HG03135 (cell line): ENCODE results near the gene POLR1E.

Experiments
- ATAC-seq: cut with Tn5 transposase; IDR thresholded peaks from one replicate; pipeline ENCODE4 v1.9.1; 2021; ENCODE audit warnings: mild to moderate bottlenecking, moderate library complexity; ENCODE audit not compliant: unreplicated experiment

POLR1E gene, protein sequence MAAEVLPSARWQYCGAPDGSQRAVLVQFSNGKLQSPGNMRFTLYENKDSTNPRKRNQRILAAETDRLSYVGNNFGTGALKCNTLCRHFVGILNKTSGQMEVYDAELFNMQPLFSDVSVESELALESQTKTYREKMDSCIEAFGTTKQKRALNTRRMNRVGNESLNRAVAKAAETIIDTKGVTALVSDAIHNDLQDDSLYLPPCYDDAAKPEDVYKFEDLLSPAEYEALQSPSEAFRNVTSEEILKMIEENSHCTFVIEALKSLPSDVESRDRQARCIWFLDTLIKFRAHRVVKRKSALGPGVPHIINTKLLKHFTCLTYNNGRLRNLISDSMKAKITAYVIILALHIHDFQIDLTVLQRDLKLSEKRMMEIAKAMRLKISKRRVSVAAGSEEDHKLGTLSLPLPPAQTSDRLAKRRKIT

GRCh38 chr9:37485389-37486255 lies at the start of gene POLR1E:
Gene POLR1E (plus strand): TSS chr9:37485948. CDS start chr9:37486048, 100 bp downstream.
- ATAC-seq: peak; percentile 96

DNA sequence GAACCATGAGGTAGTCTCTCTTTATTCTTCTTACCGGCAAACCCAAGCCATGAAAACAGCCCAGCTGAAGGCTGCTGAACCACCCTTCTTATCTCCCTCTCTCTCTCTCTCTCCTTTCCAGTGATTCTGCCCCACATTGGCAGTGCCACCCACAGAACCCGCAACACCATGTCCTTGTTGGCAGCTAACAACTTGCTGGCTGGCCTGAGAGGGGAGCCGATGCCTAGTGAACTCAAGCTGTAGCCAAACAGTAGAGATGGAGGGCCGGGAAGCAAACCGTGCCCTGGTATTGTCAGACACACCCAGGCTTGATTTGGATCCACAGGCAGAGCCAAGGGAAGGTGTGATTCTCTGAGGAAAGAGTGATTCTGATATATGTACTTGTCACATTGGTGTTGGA lies 49.2 kb upstream of the POLR1E start:
- ATAC-seq: no peak

DNA sequence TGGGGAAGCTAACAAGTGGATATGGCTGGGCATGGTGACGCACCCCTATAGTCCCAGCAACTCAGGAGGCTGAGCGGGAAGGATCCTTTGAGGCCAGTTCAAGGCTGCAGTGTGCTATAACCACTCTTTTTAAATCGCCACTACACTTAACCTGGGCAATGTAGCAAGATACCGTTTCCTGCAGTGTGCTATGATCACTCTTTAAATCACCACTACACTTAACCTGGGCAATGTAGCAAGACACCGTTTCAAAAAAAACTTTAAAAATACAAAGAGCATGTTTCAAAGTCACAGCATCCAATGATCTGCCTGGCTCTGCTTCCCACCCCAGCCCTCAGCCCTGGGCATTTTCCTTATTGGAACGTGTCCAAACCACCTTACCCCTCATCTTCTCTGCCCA lies 48.7 kb upstream of the POLR1E start:
- no peak for ATAC-seq

- no peak for ATAC-seq
Observed at GRCh38 chr9:37437621-37438020, 48.1 kb upstream of the POLR1E start.

DNA sequence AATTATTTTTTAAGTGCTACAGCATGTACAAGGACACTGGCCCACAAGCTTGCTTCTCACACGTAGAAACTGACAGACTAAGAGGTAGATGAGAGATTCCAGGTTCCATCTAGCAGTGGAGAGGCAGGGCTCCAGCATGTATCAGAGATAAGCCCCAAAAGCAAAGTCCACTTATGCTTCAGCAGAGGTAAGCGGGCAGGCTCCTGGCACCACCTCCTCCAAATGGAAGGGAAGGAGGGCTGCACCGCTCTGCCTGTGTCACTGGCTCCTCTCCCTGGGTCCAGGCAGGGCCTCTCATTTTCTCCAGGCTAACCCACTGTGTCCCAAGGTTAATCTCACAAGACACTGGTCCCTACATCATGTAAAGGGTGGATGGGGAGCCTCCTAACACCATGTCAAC lies 47.4 kb upstream of the POLR1E start:
- no peak for ATAC-seq

GRCh38 chr9:37441776-37442370 lies 43.9 kb upstream of the POLR1E start:
- ATAC-seq: no peak

DNA sequence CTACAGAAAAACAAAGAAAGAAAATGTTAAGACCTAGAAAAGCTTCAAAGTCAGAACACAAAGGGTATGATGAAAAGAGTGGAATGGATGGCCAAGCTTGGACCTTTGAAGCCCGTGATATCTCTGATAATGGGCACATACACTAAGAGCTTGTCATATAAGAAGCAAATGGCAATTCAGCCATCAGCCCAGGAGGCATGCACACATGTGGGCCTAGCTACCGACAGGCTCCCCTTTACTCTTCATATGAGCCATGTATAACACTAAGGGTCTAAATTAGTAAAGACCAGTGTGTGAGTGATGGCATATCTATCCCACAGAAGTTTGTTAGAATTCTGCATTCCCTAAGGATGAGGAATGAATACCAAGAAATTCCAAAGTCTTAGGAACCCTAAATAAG lies 43.2 kb upstream of the POLR1E start:
- no peak for ATAC-seq

DNA sequence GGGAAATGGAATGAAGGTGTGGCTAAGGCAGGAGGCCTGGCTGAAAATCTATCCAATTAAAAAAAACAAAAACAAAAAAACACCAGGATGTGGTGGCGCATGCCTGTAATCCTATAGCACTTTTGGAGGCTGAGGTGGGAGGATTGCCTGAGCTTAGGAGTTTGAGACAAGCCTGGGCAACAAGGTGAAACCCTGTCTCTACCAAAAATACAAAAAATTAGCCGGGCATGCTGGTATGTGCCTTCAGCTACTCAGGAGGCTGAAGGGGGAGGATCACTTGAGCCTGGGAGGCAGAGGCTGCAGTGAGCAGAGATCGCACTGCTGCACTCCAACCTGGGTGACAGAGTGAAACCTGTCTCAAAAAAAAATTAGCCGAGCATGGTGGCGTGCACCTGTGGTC lies 42.2 kb upstream of the POLR1E start:
- no peak for ATAC-seq

GRCh38 chr9:37444890-37445289 lies 40.9 kb upstream of the POLR1E start:
- no peak for ATAC-seq

- ATAC-seq: no peak
Observed at GRCh38 chr9:37445832-37446231, 39.9 kb upstream of the POLR1E start.

GRCh38 chr9:37446401-37446800 lies 39.3 kb upstream of the POLR1E start:
- ATAC-seq: no peak

- no peak for ATAC-seq
Observed at GRCh38 chr9:37447111-37447510, 38.6 kb upstream of the POLR1E start.

GRCh38 chr9:37449862-37450632 lies 35.7 kb upstream of the POLR1E start:
- ATAC-seq: no peak

- ATAC-seq: no peak
Observed at GRCh38 chr9:37451628-37452027, 34.1 kb upstream of the POLR1E start.

DNA sequence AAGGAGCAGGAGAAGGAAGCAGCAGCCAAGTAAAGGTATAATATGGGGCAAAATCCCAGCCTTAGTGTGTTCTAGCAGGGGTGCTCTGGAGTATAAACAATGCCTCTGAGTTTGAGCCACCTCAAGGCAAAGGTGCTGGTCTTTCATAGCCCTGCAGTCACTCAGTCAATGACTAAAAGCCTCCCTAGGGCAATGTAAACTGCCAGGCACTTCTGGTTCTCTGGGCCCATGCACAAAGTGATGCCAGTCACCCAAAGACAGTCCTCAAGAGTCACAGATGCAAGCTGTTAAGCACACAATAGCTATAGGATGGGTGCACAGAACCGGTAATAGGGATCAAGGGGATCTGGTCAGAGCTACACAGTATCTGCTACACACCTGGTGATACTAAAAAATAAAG lies 33.1 kb upstream of the POLR1E start:
- ATAC-seq: no peak

GRCh38 chr9:37453827-37454226 lies 31.9 kb upstream of the POLR1E start:
- no peak for ATAC-seq

GRCh38 chr9:37454238-37454637 lies 31.5 kb upstream of the POLR1E start:
- ATAC-seq: no peak

DNA sequence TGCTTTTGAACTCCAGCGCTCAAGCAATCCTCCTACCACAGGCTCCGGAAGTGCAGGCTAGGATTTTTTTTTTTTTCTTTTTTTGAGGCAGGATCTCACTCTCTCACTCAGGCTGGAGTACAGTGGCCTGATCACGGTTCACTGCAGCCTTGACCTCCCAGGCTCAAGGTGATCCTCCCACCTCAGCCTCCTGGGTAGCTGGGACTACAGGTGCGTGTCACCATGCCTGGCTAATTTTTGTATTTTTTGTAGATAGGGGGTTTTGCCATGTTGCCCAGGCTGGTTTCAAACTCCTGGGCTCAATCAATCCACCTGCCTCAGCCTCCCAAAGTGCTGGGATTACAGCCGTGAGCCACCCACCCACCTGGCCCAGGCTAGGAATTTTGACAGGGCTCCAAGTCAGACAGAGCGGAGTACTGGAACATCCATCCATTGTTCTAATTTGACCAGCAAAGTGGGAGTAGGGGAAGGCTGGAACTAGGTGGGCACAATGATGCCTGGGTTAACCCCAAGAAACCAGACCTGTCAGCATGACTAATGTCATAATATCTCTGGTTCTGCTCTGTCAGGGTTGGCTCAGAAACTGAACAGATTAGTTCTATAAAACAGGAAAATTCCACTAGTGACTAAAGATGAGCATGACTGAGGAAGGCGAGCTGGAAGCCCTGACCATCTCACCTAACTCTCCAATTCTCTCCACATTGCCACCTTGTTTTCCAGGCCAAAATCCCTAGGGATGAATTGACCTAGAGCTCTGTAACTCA lies 29.7 kb upstream of the POLR1E start:
- ATAC-seq: no peak

GRCh38 chr9:37456817-37457216 lies 28.9 kb upstream of the POLR1E start:
- no peak for ATAC-seq

DNA sequence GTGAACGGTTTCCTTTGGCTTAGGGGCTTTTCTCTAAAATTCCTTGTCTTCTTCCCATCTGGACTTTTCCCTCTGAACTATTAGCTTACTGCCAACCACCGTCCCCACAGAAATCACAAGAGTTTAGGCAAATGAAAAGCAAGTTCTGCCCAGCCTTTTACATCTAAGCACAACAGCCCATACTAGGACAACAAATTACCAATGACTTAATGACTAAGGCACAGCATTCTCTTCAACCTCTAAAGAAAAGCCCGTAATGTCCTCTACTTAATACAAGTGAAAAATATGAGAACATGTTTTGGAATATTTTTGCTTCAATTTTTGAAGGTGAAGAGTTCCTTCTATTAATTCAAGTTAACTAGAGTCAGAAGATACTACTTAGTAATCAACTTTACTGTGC lies 21.7 kb upstream of the POLR1E start:
- ATAC-seq: no peak
